ENCODE data around the gene TMEM232.

DNA sequence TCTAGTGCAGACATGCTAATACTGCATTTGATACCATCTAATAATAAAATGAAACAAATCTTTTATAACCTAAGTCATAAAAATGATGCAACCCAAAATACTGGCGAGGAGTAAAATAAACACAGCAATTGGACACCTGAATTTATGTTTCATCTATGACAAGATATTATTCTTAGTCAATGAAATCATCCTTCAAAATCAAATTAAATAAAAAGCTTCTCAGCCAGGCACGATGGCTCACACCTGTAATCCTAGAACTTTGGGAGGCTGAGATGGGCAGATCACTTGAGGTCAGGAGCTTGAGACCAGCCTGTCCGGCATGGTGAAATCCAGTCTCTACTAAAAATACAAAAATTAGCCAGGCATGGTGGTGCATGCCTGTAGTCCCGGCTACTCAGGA lies 179.0 kb downstream of the TMEM232 start:
- TF ChIP-seq, protein P1, sequence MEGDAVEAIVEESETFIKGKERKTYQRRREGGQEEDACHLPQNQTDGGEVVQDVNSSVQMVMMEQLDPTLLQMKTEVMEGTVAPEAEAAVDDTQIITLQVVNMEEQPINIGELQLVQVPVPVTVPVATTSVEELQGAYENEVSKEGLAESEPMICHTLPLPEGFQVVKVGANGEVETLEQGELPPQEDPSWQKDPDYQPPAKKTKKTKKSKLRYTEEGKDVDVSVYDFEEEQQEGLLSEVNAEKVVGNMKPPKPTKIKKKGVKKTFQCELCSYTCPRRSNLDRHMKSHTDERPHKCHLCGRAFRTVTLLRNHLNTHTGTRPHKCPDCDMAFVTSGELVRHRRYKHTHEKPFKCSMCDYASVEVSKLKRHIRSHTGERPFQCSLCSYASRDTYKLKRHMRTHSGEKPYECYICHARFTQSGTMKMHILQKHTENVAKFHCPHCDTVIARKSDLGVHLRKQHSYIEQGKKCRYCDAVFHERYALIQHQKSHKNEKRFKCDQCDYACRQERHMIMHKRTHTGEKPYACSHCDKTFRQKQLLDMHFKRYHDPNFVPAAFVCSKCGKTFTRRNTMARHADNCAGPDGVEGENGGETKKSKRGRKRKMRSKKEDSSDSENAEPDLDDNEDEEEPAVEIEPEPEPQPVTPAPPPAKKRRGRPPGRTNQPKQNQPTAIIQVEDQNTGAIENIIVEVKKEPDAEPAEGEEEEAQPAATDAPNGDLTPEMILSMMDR (conservative IDR thresholded peaks at IDR 0.05; ENCODE audit: low read depth in 2 of 2): no peak
- TF ChIP-seq EZH2 (IDR thresholded peaks at IDR 0.05; ENCODE audit: low read depth, unreplicated experiment) (no peak), NANOG (IDR thresholded peaks at IDR 0.05; ENCODE audit: borderline replicate concordance) (no peak), POLR2AphosphoS5 (IDR thresholded peaks at IDR 0.05; ENCODE audit: low read depth) (no peak), JUNB (IDR thresholded peaks at IDR 0.05; ENCODE audit: unreplicated experiment) (no peak), ZNF114 (CRISPR knock-in tag; IDR thresholded peaks at IDR 0.05) (no peak), EZH2phosphoT487 (IDR thresholded peaks at IDR 0.05; ENCODE audit: unreplicated experiment) (no peak), CREB1 (CRISPR knock-in tag; IDR thresholded peaks at IDR 0.05; ENCODE audit: low read depth) (no peak), STAT1 (IDR thresholded peaks at IDR 0.05; ENCODE audit: unreplicated experiment) (no peak), ZNF331 (CRISPR knock-in tag; IDR thresholded peaks at IDR 0.05; ENCODE audit: low read depth) (no peak)
- TF ChIP-seq, protein P2, sequence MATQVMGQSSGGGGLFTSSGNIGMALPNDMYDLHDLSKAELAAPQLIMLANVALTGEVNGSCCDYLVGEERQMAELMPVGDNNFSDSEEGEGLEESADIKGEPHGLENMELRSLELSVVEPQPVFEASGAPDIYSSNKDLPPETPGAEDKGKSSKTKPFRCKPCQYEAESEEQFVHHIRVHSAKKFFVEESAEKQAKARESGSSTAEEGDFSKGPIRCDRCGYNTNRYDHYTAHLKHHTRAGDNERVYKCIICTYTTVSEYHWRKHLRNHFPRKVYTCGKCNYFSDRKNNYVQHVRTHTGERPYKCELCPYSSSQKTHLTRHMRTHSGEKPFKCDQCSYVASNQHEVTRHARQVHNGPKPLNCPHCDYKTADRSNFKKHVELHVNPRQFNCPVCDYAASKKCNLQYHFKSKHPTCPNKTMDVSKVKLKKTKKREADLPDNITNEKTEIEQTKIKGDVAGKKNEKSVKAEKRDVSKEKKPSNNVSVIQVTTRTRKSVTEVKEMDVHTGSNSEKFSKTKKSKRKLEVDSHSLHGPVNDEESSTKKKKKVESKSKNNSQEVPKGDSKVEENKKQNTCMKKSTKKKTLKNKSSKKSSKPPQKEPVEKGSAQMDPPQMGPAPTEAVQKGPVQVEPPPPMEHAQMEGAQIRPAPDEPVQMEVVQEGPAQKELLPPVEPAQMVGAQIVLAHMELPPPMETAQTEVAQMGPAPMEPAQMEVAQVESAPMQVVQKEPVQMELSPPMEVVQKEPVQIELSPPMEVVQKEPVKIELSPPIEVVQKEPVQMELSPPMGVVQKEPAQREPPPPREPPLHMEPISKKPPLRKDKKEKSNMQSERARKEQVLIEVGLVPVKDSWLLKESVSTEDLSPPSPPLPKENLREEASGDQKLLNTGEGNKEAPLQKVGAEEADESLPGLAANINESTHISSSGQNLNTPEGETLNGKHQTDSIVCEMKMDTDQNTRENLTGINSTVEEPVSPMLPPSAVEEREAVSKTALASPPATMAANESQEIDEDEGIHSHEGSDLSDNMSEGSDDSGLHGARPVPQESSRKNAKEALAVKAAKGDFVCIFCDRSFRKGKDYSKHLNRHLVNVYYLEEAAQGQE (IDR thresholded peaks at IDR 0.05; ENCODE audit: unreplicated experiment): no peak
- TF ChIP-seq, protein P3, sequence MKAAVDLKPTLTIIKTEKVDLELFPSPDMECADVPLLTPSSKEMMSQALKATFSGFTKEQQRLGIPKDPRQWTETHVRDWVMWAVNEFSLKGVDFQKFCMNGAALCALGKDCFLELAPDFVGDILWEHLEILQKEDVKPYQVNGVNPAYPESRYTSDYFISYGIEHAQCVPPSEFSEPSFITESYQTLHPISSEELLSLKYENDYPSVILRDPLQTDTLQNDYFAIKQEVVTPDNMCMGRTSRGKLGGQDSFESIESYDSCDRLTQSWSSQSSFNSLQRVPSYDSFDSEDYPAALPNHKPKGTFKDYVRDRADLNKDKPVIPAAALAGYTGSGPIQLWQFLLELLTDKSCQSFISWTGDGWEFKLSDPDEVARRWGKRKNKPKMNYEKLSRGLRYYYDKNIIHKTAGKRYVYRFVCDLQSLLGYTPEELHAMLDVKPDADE (IDR thresholded peaks at IDR 0.05): no peak
- TF ChIP-seq, protein P4, sequence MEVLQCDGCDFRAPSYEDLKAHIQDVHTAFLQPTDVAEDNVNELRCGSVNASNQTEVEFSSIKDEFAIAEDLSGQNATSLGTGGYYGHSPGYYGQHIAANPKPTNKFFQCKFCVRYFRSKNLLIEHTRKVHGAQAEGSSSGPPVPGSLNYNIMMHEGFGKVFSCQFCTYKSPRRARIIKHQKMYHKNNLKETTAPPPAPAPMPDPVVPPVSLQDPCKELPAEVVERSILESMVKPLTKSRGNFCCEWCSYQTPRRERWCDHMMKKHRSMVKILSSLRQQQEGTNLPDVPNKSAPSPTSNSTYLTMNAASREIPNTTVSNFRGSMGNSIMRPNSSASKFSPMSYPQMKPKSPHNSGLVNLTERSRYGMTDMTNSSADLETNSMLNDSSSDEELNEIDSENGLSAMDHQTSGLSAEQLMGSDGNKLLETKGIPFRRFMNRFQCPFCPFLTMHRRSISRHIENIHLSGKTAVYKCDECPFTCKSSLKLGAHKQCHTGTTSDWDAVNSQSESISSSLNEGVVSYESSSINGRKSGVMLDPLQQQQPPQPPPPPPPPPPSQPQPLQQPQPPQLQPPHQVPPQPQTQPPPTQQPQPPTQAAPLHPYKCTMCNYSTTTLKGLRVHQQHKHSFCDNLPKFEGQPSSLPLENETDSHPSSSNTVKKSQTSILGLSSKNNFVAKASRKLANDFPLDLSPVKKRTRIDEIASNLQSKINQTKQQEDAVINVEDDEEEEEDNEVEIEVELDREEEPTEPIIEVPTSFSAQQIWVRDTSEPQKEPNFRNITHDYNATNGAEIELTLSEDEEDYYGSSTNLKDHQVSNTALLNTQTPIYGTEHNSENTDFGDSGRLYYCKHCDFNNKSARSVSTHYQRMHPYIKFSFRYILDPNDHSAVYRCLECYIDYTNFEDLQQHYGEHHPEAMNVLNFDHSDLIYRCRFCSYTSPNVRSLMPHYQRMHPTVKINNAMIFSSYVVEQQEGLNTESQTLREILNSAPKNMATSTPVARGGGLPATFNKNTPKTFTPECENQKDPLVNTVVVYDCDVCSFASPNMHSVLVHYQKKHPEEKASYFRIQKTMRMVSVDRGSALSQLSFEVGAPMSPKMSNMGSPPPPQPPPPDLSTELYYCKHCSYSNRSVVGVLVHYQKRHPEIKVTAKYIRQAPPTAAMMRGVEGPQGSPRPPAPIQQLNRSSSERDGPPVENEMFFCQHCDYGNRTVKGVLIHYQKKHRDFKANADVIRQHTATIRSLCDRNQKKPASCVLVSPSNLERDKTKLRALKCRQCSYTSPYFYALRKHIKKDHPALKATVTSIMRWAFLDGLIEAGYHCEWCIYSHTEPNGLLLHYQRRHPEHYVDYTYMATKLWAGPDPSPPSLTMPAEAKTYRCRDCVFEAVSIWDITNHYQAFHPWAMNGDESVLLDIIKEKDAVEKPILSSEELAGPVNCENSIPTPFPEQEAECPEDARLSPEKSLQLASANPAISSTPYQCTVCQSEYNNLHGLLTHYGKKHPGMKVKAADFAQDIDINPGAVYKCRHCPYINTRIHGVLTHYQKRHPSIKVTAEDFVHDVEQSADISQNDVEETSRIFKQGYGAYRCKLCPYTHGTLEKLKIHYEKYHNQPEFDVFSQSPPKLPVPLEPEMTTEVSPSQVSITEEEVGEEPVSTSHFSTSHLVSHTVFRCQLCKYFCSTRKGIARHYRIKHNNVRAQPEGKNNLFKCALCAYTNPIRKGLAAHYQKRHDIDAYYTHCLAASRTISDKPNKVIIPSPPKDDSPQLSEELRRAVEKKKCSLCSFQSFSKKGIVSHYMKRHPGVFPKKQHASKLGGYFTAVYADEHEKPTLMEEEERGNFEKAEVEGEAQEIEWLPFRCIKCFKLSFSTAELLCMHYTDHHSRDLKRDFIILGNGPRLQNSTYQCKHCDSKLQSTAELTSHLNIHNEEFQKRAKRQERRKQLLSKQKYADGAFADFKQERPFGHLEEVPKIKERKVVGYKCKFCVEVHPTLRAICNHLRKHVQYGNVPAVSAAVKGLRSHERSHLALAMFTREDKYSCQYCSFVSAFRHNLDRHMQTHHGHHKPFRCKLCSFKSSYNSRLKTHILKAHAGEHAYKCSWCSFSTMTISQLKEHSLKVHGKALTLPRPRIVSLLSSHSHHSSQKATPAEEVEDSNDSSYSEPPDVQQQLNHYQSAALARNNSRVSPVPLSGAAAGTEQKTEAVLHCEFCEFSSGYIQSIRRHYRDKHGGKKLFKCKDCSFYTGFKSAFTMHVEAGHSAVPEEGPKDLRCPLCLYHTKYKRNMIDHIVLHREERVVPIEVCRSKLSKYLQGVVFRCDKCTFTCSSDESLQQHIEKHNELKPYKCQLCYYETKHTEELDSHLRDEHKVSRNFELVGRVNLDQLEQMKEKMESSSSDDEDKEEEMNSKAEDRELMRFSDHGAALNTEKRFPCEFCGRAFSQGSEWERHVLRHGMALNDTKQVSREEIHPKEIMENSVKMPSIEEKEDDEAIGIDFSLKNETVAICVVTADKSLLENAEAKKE (CRISPR knock-in tag; IDR thresholded peaks at IDR 0.05): no peak
